Adipose tissue (tissue), 3 donors: ENCODE measurements around the gene PTMA. TPM values are rescaled to one million over a fixed set of nuclear protein-coding genes. Genes with fewer than 3 reads are reported as not detected.
"Not testable (repeated sequence)": the region's sequence is repeated elsewhere in the genome, so short reads cannot be mapped to it uniquely, and the experiment has no call there.

Source experiments
- H3K27ac ChIP-seq: one replicate; pipeline ENCODE4 v1.5.1; 2013; ENCODE audit warnings: low read depth, low read length
- WGBS, 3 donors: extraction: QIAGEN DNeasy Blood & Tissue Kit; methylation state at CpG; one replicate each; pipeline ENCODE4 v1.1.7; 2013; 5-methylcytosine and 5-hydroxymethylcytosine counted together
- polyA plus RNA-seq, 3 donors: library from polyadenylated mRNA; stranded (reverse); fragments of 200-250 nt; gene quantifications; one replicate each; pipeline ENCODE4 v1.2.3, GENCODE V29; 2013
- donor health status: healthy with polysubstance abuse.
- donor health status: Bipolar disorder and iron deficiency.
- donor health status: healthy.

The PTMA gene, protein sequence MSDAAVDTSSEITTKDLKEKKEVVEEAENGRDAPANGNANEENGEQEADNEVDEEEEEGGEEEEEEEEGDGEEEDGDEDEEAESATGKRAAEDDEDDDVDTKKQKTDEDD
- polyA plus RNA-seq, result 1,000 to 10,000 TPM; 1,266 to 1,426 (median 1,342) TPM

DNA sequence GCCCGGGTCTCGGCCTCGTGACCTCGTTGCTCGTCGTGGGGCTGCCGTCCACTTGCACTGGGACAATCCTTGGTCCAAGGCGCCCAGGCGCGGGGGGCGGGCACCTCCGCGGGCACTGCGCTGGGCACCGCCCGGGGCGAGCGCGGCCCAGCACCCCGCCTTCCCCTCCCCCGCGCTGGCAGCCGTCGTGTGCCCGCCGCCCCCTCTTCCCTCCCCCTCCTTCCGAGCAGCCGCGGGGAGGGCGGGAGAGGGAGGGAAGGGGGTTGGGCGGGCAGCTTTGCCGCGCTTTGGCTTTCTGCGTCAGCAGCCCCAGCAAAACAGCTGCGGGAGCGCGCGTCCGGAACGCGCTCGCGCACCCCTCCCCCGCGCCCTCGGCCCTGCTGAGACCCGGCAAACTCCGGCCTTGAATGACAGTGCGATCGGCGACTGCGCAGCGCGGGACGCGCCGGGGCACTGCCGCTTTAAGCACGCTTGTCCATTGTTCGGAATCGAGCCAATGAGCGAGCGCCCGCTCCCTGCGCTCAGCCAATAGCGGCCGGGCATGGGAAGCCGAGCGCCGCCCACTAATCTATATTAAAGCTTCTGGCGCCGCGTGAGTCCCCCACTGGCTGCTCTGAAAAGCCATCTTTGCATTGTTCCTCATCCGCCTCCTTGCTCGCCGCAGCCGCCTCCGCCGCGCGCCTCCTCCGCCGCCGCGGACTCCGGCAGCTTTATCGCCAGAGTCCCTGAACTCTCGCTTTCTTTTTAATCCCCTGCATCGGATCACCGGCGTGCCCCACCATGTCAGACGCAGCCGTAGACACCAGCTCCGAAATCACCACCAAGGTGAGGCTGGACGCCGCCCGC, at the start of gene PTMA:
PTMA (plus strand) TSS at position 599 of the 846 bp plus-strand sequence; CDS start at position 781, 182 bp downstream.
- H3K27ac ChIP-seq, result peak within 1 kb of the TSS; percentile 99
- 0 to 1% (median 0%) methylated on average over 72 to 91 of the region's 97 CpGs for WGBS, 3 donors

DNA sequence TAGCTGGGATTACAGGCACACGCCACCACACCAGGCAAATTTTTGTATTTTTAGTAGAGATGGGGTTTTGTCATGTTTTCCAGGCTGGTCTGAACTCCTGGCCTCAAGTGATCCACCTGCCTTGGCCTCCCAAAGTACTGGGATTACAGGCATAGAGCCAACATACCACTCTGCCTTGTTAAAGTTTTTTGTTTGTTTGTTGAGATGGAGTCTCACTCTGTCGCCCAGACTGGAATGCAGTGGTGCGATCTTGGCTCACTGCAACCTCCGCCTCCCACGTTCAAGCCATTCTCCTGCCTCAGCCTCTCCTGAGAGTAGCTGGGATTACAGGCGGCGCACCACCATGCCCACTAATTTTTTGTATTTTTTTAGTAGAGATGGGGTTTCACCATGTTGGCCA, 48.3 kb upstream of the PTMA start:
- WGBS, 3 donors, result 95 to 96% (median 96%) methylated on average over 7 of the region's 7 CpGs
- H3K27ac ChIP-seq, result not testable (repeated sequence)

DNA sequence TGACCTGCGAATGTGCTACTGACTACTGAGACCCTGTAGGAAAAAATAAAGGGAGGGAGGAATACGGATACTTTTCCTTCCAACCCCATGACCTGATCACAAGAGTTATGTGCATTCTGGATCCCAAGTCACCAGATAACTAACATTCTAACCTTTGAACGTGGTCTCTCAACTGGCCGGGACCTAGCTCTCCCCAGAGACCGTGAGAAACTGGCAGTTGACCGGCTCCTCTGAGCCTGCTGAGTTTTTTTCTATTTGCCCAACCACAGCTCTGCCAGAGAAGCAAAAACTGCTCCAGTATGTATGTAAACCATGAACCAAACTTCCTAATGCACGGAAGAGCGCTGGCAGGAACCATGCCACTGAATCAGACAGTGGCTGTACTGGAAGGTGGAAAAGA, 47.5 kb upstream of the PTMA start:
- WGBS, 3 donors, result 46 to 87% (median 73%) methylated on average over 8 of the region's 8 CpGs
- no peak overlapping the region for H3K27ac ChIP-seq

DNA sequence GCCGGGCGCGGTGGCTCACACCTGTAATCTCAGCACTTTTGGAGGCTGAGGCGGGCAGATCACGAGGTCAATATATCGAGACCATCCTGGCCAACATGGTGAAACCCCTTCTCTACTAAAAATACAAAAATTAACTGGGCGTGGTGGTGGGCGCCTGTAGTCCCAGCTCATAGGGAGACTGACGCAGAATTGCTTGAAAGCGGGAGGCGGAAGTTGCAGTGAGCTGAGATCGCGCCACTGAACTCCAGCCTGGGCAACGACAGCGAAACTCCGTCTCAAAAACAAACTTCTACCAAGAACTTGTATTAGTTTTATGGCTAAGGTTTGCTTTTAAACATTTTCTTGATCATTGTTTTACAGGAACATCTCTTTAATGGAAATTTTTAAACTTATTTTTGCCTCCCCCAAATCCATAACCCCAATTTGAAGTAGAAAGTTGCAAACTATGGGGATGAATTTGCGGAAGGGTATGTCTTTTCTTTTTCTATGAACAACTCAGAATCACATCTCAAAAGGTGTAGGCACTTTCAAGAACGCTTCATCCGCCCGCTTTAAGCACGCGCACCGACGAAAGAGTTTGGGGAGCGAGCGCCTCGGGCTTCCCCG, 46.8 kb upstream of the PTMA start:
- 57 to 67% (median 65%) methylated on average over 28 of the region's 28 CpGs for WGBS, 3 donors
- H3K27ac ChIP-seq, result peak overlapping the region; percentile 79

DNA sequence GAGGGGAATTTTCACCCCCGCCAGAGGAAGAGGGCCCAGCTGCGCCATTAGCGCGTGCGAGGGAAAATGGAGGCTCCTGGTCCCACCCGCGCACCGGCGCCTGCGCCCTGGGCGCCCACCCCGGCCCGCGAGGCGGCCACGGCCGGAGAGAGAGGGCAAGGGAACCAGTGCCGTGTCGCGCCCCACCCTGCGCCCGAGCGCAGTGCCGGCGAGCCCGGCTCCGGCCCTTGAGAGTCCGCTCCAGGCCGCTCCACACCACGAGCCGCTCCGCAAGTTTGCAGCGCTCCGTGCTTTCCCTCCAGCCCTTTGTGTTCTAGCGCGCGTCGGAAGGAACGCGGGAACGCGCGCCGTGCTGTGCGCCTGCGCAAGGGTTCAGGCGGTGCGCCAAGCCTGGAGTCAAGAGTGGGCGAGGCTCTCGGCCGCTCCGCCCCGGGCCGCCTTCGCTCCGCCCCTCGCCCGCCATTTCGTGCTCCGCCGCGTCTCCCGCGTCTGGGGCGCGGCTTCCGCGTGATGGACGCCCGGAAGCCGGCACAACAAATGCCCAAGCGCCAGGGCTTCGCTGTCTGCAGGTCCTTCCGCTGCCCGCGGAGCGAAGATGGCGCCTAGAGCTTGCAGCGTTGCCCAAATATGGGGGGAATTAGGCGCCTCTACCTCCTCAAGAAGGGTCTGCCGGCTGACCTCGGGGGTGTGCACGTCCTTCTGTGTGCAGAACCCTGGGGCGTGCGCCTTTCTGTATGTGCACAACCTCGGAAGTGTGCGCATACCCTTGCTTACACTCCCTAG, 46.1 kb upstream of the PTMA start:
- WGBS, 3 donors, result 4 to 7% (median 6%) methylated on average over 76 to 87 of the region's 87 CpGs
- H3K27ac ChIP-seq, result peak overlapping the region; percentile 79

DNA sequence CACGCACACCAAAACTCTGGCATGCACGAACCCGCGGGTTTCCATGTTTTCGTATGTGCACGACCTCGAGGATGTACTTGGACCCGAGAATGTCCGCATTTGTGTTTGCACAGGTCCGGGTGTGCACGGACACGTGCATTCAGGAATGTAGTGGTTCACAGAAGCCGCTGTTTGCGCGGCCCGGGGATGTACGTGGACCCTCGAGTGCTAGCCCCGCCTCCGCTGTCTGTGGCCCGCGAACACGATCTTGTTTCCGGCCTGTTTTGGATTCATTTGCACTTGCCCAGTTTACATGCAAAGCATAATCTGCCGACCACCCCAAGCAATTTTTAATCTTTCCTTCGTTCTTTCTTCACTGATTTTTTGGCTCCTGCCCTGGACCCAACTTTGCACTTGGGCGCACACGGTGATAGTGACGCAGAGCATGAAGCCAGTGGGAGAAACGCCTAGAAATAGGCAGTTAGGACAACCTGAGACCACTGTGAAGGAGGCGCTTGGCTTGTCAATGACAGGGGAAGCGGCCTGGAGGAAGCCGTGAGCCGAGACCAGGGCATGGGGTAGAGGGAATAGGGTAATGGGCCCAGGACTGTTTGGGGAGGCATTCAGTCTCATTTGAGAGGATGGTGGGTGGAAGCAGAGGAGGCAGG, 45.4 kb upstream of the PTMA start:
- WGBS, 3 donors, result 87 to 95% (median 95%) methylated on average over 34 of the region's 34 CpGs
- peak overlapping the region; percentile 34 for H3K27ac ChIP-seq

DNA sequence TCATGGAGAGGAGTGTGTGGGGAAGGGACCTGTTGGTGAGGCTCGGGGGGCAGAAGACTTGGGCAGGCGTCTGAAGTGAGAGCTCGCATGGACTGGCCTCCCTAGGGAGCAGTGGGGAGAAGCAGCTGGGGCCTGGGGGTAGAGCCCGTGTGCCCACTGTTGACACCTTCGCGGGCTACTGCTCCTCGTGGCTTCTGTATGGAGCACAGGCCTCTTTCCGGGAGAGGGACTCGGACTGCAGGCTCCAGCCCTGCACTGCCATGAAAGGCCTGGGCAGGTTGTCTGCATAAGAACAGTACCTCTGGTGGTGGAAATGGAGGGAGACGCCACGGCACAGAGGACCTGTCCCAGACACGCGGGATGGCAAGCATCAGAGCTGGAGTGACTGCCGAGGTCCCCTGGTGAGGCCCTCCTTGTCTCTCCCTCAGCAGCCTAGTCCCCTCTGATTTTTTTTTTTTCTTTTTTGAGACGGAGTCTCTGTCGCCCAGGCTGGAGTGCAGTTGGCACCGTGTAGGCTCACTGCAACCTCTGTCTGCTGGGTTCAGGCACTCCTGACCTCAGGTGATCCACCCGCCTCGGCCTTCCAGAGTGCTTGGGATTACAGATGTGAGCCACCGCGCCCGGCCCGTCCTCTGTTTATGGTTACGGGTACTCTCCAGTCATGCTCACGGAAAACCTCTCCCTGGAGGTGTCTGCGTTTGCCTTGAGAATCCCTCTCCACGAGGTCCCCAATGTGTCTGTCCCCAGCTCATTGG, 44.7 kb upstream of the PTMA start:
- no peak overlapping the region for H3K27ac ChIP-seq
- WGBS, 3 donors, result 95 to 96% (median 96%) methylated on average over 26 to 27 of the region's 27 CpGs

DNA sequence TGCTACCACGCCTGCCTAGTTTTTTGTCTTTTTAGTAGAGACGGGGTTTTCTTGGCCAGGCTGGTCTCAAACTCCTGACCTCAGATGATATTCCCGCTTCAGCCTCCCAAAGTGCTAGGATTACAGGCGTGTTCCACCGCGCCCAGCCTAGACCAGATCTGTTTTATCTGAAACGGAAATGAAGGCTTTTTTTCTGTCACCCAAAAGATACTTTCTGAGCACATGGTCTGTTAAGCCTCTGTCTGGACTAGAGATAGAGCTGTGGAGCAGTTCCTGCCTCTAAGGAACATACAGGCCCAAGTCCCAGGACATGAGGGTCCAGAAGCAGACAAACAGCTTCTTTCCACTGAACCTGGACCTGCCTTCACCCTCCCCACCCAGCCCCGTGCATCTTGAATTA, 43.6 kb upstream of the PTMA start:
- no peak overlapping the region for H3K27ac ChIP-seq
- WGBS, 3 donors, result 91 to 94% (median 91%) methylated on average over 8 of the region's 8 CpGs

DNA sequence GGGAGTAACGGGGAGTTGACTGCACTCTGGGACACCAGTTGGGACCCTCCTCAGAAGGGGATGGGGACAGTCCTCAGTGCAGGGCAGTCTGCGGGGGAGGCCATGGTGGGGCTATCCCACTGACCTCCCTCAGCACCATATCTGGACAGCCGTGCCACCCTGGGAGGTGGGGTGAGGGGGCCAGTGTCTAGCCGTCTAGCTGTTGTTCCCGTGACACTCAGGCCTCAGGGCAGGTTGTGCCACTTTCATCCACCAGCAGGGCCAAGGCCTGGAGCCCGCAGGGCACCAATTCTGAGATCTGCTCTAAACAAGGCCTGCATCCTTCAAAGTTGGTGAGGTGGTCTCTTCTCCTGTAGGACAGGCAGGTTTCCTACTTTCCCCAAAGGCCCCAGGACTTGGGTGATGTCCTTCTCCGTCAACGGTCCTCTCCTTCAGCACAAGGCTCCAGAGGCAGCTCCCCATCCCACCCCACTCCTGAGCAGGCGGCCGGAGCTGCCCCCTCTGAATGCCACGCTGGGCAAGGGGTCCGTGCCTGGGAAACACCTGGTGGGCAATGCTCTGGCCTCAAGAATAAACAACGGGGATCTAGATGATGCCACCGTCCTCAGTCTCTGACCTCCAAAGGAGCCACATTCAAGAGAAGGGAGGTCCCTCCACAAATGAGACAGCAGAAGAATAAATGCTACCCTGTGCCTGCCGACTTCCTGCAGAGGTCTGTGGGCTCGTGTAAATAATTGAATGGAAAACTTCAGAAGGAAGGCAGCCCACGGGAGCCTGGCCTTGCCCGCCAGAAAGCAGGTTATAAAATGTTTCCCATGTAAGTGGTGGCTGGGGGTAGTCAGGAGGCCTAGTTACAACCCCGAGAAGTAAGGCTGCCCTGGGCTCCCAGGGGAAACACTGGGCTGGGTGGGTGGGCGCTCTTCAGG, 42.8 kb upstream of the PTMA start:
- peak overlapping the region; percentile 63 for H3K27ac ChIP-seq
- WGBS, 3 donors, result 60 to 69% (median 66%) methylated on average over 20 of the region's 20 CpGs

DNA sequence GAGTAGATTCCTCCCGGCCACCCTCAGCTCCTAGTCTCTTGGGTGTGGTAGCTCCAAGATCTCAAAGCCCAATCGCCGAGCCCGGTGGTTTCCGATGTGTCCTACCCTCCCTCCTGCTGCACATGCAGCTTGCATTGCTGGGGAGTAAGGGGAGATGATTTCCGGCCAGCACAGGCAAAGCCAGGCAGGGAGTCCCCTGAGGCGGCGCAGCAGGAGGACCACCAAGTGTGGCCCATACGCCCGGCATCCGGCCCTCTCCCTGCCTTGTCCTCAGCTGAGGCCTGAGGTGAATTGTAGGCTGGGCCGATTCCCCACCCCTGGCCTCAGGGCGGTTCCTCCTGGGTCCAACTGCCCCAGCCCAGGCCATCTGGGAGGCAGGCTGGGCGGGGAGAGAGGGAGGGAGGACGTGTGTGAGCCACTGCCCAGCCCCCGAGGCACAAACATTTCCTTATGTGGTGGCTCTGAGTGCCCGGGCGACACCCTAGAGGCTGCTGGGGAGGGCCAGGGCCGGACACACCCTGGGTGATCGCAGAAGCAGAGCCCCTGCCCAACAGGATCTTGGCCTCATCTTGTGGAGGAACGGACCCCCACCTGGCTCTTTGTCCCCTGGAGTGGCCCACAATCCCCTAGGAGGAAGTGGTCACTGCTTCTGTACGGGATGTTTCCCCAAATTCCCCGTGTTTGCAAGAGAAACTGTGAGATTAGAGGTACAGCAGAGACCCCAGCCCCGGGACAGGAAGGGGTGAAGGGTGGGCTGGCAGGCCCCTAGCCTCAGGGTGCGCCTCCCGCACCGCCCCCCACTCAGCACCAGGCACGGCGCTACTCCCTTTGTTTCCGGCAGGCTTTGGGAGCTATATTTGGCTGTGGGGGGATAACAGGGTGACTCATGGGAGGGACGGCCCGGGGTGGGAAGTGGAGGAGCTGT, 41.9 kb upstream of the PTMA start:
- peak overlapping the region; percentile 79 for H3K27ac ChIP-seq
- WGBS, 3 donors, result 1 to 4% (median 2%) methylated on average over 31 to 32 of the region's 32 CpGs

DNA sequence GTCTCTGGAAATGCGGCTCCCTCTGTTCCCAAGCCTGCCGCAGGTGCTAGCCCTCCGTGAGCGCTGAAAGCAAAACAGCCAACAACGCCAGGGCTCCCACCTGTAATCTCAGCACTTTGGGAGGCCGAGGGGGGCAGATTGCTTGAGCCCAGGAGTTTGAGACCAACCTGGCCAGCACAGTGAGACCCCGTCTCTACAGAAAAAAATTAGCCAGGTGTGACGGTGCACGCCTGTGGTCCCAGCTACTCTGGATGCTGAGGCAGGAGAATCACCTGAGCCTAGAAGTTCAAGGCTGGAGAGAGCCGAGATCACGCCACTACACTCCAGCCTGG, 41.3 kb upstream of the PTMA start:
- WGBS, 3 donors, result 16 to 39% (median 39%) methylated on average over 11 of the region's 11 CpGs
- peak overlapping the region; percentile 79 for H3K27ac ChIP-seq

DNA sequence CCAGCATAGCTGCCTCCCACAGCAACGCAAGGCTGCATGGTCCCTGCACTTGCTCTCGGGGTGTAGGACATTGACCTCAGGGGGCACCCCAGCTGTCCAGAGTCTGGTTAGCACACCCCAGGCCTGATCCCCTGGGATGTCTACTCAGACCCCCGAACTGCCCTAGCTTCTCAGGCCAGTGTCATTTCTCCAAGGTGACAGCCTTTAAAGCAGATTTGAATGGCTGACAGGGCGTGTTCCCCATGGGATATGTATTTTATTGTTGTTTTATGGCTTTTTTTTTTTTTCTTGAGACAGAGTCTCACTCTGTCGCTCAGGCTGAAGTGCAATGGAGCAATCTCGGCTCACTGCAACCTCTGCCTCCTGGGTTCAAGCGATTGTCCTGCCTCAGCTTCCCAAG, 40.8 kb upstream of the PTMA start:
- WGBS, 3 donors, result 72 to 85% (median 80%) methylated on average over 7 of the region's 7 CpGs
- H3K27ac ChIP-seq, result no peak overlapping the region

DNA sequence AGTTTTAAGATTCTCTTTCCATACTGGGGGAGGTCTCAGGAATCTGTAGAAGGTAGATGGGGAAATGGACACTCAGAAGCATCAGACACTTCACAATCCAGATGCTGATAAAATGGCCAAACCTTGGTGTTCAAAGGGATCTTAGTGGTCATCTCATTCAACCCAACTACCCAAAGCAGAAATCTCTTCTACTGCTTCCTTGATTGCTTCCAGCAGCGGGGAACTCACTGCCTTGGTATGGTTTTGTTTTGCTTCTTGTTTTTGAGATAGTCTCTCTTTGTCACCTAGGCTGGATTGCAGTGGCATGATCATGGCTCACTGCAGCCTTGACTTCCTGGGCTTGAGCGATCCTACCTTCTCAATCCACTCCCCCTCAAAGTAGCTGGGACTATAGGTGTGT, 39.3 kb upstream of the PTMA start:
- no peak overlapping the region for H3K27ac ChIP-seq
- WGBS, 3 donors, result 97 to 100% (median 100%) methylated on average over 2 of the region's 2 CpGs

DNA sequence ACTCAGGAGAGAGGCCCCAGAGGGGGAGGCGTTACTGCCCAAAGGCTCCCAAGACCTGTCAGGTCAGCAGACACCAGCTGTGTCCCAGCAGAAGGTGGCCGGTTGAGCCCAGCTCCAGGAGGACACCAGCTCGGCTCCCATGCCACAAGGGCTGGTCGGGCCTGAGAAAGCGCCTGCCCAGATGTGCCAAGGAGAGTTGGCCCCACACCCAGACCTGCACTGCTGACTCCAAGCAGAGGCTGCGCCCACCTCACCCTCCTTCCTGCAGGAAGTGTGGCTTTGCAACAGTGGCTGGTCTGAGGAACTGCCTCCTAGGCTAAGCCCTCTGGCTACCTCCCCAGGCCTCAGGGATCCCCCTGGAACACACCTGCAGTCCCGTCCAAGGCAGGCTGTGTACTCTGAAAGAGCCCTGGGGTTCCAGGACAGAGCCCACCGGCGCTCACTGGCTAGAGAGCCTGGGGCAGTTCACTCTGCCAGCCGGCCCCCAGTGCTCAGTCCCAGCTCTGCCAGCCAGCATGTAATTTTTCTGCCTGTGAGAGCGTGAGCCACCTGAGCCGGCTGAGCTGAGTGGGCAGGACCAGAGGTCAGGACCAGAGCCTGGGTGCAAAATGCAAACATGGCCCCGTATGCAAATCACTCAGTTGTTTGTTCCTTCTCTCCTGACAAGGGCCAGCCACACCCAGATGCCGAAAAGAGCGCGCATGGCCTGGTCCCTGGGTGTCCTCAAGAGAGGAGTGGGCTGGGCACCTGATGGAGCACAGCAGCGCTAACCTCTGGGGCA, 36.9 kb upstream of the PTMA start:
- 59 to 77% (median 61%) methylated on average over 17 of the region's 17 CpGs for WGBS, 3 donors
- no peak overlapping the region for H3K27ac ChIP-seq

DNA sequence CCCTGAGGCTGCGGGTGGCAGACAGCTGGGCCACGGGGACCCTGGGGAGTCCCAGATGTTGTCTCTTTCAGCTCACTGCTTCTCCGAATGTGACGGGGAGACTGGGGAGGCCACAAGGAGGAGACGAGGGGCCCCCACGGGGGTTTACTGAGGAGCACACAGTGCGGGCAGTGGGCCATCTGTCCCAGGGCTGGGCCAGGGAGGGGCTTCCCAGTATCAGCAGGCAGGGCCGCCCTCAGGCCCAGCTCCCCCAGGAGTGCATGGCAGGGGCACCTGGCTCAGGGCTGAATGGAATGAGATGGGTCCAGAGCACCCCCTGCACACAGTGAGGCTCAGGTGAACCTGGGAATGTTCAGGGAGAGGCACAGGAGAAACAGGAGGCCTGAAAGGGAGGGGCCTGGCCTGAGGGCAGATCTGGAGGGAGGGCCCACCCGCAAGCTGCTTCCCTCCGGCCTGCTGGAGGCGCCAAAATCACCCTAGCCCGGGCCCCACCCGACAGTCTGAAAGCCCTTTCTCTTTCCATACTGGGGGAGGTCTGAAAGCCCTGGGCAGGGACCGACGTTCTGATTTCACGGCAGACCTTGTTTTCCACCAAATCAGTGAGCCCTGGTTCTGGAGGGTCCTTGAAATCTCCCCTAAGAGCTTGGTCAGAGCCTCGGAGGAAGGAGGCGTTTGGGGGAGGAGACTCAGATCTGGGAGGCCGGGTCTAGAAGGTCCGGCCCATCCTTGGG, 35.5 kb upstream of the PTMA start:
- WGBS, 3 donors, result 27 to 58% (median 39%) methylated on average over 19 to 20 of the region's 20 CpGs
- H3K27ac ChIP-seq, result peak overlapping the region; percentile 73
